ENCODE measurements around the gene CETP. TPM values are rescaled to one million over a fixed set of nuclear protein-coding genes. Genes with fewer than 3 reads are reported as not detected.
A peak's percentile ranks its signal among the peaks of the same experiment; 100 is the strongest.

Gene CETP
- total and polyA plus RNA-seq, 12 donors = 0.15 to 2.1 (median 0.31) TPM; not detected in 3

DNA sequence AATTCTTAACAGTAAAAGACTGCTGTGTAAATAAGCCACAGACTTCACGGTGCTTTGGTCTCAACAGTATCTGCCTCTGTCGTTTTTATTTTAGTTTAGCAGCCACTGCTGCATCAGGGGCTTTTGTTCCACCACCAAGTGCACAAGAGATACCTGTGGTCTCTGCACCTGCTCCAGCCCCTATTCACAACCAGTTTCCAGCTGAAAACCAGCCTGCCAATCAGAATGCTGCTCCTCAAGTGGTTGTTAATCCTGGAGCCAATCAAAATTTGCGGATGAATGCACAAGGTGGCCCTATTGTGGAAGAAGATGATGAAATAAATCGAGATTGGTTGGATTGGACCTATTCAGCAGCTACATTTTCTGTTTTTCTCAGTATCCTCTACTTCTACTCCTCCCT, 21.9 kb upstream of the CETP start:
- intact Hi-C loops (cut with DNase I) = loop anchor here in 2 of 10 donors (5.0 to 10.0 kb wide), 2 partner anchors 72 to 505 kb away; partner anchors contain the start of genes CIAPIN1 (in 1 of the 2), COQ9 (in 1 of the 2) and SLC12A3 (in 1 of the 2)
- TF ChIP-seq, protein P1, sequence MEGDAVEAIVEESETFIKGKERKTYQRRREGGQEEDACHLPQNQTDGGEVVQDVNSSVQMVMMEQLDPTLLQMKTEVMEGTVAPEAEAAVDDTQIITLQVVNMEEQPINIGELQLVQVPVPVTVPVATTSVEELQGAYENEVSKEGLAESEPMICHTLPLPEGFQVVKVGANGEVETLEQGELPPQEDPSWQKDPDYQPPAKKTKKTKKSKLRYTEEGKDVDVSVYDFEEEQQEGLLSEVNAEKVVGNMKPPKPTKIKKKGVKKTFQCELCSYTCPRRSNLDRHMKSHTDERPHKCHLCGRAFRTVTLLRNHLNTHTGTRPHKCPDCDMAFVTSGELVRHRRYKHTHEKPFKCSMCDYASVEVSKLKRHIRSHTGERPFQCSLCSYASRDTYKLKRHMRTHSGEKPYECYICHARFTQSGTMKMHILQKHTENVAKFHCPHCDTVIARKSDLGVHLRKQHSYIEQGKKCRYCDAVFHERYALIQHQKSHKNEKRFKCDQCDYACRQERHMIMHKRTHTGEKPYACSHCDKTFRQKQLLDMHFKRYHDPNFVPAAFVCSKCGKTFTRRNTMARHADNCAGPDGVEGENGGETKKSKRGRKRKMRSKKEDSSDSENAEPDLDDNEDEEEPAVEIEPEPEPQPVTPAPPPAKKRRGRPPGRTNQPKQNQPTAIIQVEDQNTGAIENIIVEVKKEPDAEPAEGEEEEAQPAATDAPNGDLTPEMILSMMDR (IDR thresholded peaks at IDR 0.05) = no peak
- H3K4me3 ChIP-seq = no peak overlapping the region
- WGBS, 2 donors = 82 to 85% methylated on average over 4 of the region's 4 CpGs
- peaks cover 7 to 100% (median 91%) of the 10 kb centered on the region in 9 donors for H3K36me3 ChIP-seq
- H3K27ac ChIP-seq = no peak overlapping the region
- no peak for DNase-seq
- no peaks in the 10 kb centered on the region for H3K27me3 ChIP-seq
- no peak for ATAC-seq
- peaks cover 5 to 56% (median 38%) of the 10 kb centered on the region in 9 donors for H3K4me1 ChIP-seq
- H3K9me3 ChIP-seq = no peaks in the 10 kb centered on the region

DNA sequence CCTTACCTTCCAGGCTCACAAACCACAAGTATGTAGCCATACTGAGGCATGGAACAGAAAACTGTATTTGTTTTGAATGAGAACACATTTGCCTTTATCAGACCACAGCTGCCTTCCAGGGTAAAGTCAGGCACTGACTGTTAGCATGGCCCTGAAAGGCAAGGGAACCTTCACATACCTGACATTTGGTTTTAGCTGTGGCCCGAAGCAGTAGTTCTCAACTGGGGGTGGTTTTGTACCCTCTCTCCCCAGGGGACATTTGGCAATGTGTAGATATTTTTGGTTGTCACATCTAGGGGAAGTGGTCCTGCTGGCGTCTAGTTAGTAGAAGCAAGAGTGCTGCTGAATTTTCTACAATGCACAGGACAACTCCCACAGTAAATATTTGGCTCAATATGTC, 20.7 kb upstream of the CETP start:
- intact Hi-C loops (cut with DNase I) = no loop called here
- Histone ChIP-seq H3K27me3 (no peaks in the 10 kb centered on the region), H3K9me3 (no peaks in the 10 kb centered on the region), H3K4me3 (no peak overlapping the region), H3K4me1 (peaks cover 0 to 53% (median 25%) of the 10 kb centered on the region in 9 donors), H3K36me3 (peaks cover 7 to 99% (median 95%) of the 10 kb centered on the region in 9 donors), H3K27ac (peak overlapping the region in 1 of 10 donors; percentile 8)
- DNase-seq (no peak), ATAC-seq (no peak)
- 74 to 90% methylated on average over 2 of the region's 2 CpGs for WGBS, 2 donors
- TF ChIP-seq, protein P1 (IDR thresholded peaks at IDR 0.05) = no peak

DNA sequence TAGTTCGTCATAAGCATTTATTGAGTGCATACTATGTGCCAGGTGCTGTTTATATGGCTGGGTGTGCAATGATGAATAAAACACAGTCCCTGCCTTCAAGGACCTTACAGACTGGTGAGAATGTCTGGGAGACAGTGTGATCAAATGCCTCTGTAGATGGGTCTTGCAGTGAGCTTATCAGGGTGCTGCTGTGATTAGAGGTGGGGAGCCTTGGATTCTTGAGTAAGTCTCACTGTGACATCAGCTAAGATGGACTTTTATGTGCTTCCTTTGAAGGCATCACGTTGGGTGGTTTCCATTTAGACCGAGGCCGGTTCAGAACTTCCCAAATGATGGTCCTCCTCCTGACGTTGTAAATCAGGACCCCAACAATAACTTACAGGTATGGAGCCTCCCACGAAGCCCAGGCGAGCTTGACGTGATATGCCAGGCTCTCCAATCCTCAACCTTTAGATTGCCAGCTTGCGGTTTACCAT, 19.9 kb upstream of the CETP start:
- H3K4me1 ChIP-seq = peaks cover 0 to 48% (median 17%) of the 10 kb centered on the region in 9 donors
- intact Hi-C loops (cut with DNase I) = no loop called here
- TF ChIP-seq, protein P1 (IDR thresholded peaks at IDR 0.05) = no peak

DNA sequence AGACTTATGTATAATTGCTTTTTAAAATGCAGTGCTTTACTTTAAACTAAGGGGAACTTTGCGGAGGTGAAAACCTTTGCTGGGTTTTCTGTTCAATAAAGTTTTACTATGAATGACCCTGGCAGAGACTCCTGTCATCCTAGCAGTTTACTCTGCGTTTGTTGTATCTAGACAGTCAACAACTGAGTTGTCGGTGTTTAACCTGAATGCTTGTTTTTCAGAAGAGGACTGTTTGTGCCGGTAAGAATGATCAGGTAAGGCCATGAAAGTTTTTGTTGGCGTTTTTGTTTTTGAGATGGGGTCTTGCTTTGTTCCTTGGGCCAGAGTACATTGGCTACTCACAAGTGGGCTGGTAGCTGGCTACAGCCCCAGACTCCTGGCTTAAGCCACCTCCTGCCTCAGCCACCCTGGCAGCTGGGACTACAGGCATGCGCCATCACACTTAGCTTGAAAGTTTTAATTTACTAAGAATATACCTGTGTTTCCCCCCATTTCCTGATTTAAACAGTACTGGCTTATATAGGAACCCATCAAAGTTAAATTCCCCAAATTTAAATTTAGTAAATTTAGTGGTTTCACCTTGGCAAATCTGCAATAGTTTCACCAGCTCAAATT, 17.9 kb upstream of the CETP start:
- Histone ChIP-seq H3K4me3 (no peak overlapping the region), H3K27me3 (no peaks in the 10 kb centered on the region), H3K36me3 (peaks cover 7 to 94% (median 74%) of the 10 kb centered on the region in 9 donors), H3K4me1 (peaks cover 0 to 28% (median 7%) of the 10 kb centered on the region in 9 donors), H3K27ac (no peak overlapping the region), H3K9me3 (no peaks in the 10 kb centered on the region)
- TF ChIP-seq, protein P1 (IDR thresholded peaks at IDR 0.05) = no peak
- DNase-seq = no peak
- intact Hi-C loops (cut with DNase I) = no loop called here
- ATAC-seq = no peak
- 82 to 91% methylated on average over 6 of the region's 6 CpGs for WGBS, 2 donors

More for the DNA sequence above, 19.9 kb upstream of the CETP start:
- 79 to 88% methylated on average over 9 of the region's 9 CpGs for WGBS, 2 donors
- H3K27ac ChIP-seq = no peak overlapping the region
- H3K27me3 ChIP-seq = no peaks in the 10 kb centered on the region
- peaks cover 7 to 99% (median 94%) of the 10 kb centered on the region in 9 donors for H3K36me3 ChIP-seq
- ATAC-seq (no peak), DNase-seq (no peak)
- no peak overlapping the region for H3K4me3 ChIP-seq
- no peaks in the 10 kb centered on the region for H3K9me3 ChIP-seq
